Measurements from ENCODE around the gene DNALI1. TPM values are rescaled to one million over a fixed set of nuclear protein-coding genes. Genes with fewer than 3 reads are reported as not detected.
A peak's percentile ranks its signal among the peaks of the same experiment; 100 is the strongest.

DNALI1 gene
- total and polyA plus RNA-seq, 2 of the 8 experiments (the other 6 are each of a cell fraction or from before 2014, with no cell fraction given) = 8.9 to 11.3 TPM

DNA sequence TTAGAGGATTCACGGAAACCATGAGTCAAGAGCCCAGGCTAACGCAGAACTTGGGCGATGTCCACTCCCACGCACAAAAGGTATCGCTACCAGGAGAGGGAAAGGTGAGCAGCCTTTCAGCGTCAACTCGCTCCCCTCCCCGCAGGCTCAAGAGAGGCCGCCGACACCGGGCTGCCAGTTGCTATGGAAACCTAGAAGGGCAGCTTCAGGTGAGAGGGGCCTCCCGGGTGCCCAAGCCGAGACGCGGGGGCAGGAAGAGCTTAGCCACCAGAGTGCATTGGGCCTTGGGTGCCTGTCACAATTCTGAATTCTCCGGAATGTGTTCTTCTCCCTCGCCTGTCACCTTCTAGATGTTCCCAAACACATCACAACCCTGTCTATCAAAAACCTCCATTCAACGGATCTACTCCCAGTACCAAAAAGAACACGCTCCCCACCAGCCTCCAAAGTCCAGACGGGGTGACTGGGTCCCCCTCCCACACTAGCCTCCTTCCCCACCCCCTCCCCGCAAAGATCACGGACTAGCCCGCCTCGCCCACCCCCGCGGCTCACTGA lies 42.9 kb upstream of the DNALI1 start:
- Histone ChIP-seq H3K4ac (replicated peaks; ENCODE audit: insufficient read length, low read depth, low read length) (no peak overlapping the region), H2AK5ac (ENCODE audit: low read depth, low read length) (no peak overlapping the region), H3K4me2 (ENCODE audit: insufficient read depth in 1 of 2, low read depth in 2 of 2, low read length in 2 of 2) (peak overlapping the region; percentile 85 to 89), H3K27ac (ENCODE audit: low read depth, low read length) (no peak overlapping the region), H3K4me3 (ENCODE audit: extremely low read depth in 1 of 4, insufficient read depth in 2 of 4, low read depth in 3 of 4, low read length in 4 of 4) (peak overlapping the region; percentile 69 to 97 (median 78)), H2BK20ac (ENCODE audit: low read length) (no peak overlapping the region), H3K56ac (replicated peaks; ENCODE audit: insufficient read length, low read depth, low read length) (no peak overlapping the region), H2BK12ac (ENCODE audit: low read depth, low read length) (no peak overlapping the region), H4K91ac (replicated peaks; ENCODE audit: insufficient read length, low read length) (no peak overlapping the region), H3K23ac (ENCODE audit: insufficient read length) (no peak overlapping the region), H4K8ac (ENCODE audit: extremely low read depth, insufficient read depth, low read length) (no peak overlapping the region), H3K9ac (replicated peaks in 1 of 4; ENCODE audit: extremely low read depth in 1 of 4, low read depth in 3 of 4, low read length in 3 of 4) (no peak overlapping the region), H3K14ac (ENCODE audit: insufficient read length) (no peak overlapping the region), H4K5ac (ENCODE audit: insufficient read length, low read depth, low read length) (no peak overlapping the region), H4K20me1 (replicated peaks in 1 of 2; ENCODE audit: control insufficient read depth in 1 of 2, insufficient read depth in 2 of 2, low read length in 2 of 2) (peaks cover 3 to 7% of the 10 kb centered on the region in 2 experiments), H2BK5ac (ENCODE audit: low read depth, low read length) (no peak overlapping the region), H3K18ac (ENCODE audit: extremely low read depth, low read length) (no peak overlapping the region), H3K4me1 (replicated peaks in 1 of 4; ENCODE audit: control insufficient read depth in 3 of 4, insufficient read depth in 4 of 4, low read length in 3 of 4) (peaks cover 2 to 13% (median 6%) of the 10 kb centered on the region in 4 experiments; a peak in 4 of 7 replicates), H3K27me3 (replicated peaks in 1 of 4; ENCODE audit: control insufficient read depth in 3 of 4, extremely low read depth in 1 of 4, insufficient read depth in 3 of 4, low read length in 3 of 4) (no peaks in the 10 kb centered on the region), H3K79me2 (ENCODE audit: control insufficient read depth in 1 of 2, insufficient read depth in 2 of 2, low read length in 2 of 2) (peaks cover 3 to 15% of the 10 kb centered on the region in 2 experiments; a peak in 2 of 4 replicates), H2AFZ (ENCODE audit: low read length) (no peak overlapping the region), H3K79me1 (ENCODE audit: low read depth, low read length) (peaks cover 4% of the 10 kb centered on the region), H3K36me3 (ENCODE audit: control insufficient read depth in 2 of 4, insufficient read depth in 4 of 4, low read length in 3 of 4) (peaks cover 0 to 18% (median 5%) of the 10 kb centered on the region in 4 experiments; a peak in 6 of 8 replicates), H2BK15ac (ENCODE audit: low read length) (no peak overlapping the region), H2BK120ac (replicated peaks; ENCODE audit: low read depth, low read length) (no peak overlapping the region), H3K9me3 (ENCODE audit: insufficient read depth in 2 of 2, low read depth in 1 of 2, low read length in 1 of 2) (no peaks in the 10 kb centered on the region; a peak in 1 of 4 replicates), H3K23me2 (ENCODE audit: low read depth, low read length) (peaks cover 13% of the 10 kb centered on the region)
- 8% methylated on average over 18 of the region's 26 CpGs; no CpG with 5 or more reads in 1 of the 2 experiments for whole genome bisulfite sequencing, 2 experiments (ENCODE audit: extremely low coverage in 1 of 2, insufficient coverage in 1 of 2, insufficient read length in 1 of 2, insufficient replicate concordance in 2 of 2, low coverage in 1 of 2, low lambda C conversion rate in 2 of 2, missing lambda C conversion rate in 1 of 2)
- ChIA-PET POLR2A (ENCODE audit: partially characterized antibody) (interaction anchor here (0.6 to 2.3 kb wide), 12 partner anchors 11 to 227 kb away, joined by 3 to 15 read pairs (median 3); partner anchors contain the start of genes DNALI1 and ZC3H12A), CTCF (ENCODE audit: partially characterized antibody) (interaction anchor here (0.6 to 3.6 kb wide), 11 partner anchors 8 to 430 kb away, joined by 3 to 18 read pairs (median 4); partner anchors contain the start of gene DNALI1)
- FAIRE-seq = no peak
- DNase-seq (ENCODE audit: low read depth in 1 of 2, low spot score in 2 of 2) = peak in 1 of 2 experiments; percentile 61
- TF ChIP-seq TAF1 (IDR thresholded peaks at IDR 0.05; ENCODE audit: low read depth, low read length) = no peak
- TF ChIP-seq GABPA (IDR thresholded peaks at IDR 0.05; ENCODE audit: borderline replicate concordance, insufficient read depth, low read length) = no peak
- TF ChIP-seq BRCA1 (IDR thresholded peaks at IDR 0.05; ENCODE audit: low read depth, low read length) = no peak
- TF ChIP-seq SUZ12 (IDR thresholded peaks at IDR 0.05; ENCODE audit: low read length) = no peak
- peak; percentile 71 to 72; a peak in 1 of 4 replicates for TF ChIP-seq SIN3A (conservative IDR thresholded peaks at IDR 0.05 in 1 of 2, IDR thresholded peaks at IDR 0.05 in 1 of 2; ENCODE audit: low read depth in 1 of 2, low read length in 2 of 2)
- no peak for TF ChIP-seq TBP (IDR thresholded peaks at IDR 0.05; ENCODE audit: low read depth, low read length)
- TF ChIP-seq TEAD4 (IDR thresholded peaks at IDR 0.05; ENCODE audit: low read depth, low read length) = 0 out of 2 replicates have a peak, but pooled peaks have one; percentile 11
- TF ChIP-seq YY1 (IDR thresholded peaks at IDR 0.05; ENCODE audit: low read depth, low read length) = no peak
- 0 out of 4 replicates have a peak, but pooled peaks have one; percentile 26 to 57 for TF ChIP-seq HDAC2 (IDR thresholded peaks at IDR 0.05; ENCODE audit: borderline replicate concordance in 1 of 2, low read depth in 2 of 2, low read length in 2 of 2)
- TF ChIP-seq JUND (IDR thresholded peaks at IDR 0.05; ENCODE audit: low read length) = no peak
- no peak for TF ChIP-seq KDM1A (IDR thresholded peaks at IDR 0.05; ENCODE audit: borderline replicate concordance, low read length)
- TF ChIP-seq, protein P1, sequence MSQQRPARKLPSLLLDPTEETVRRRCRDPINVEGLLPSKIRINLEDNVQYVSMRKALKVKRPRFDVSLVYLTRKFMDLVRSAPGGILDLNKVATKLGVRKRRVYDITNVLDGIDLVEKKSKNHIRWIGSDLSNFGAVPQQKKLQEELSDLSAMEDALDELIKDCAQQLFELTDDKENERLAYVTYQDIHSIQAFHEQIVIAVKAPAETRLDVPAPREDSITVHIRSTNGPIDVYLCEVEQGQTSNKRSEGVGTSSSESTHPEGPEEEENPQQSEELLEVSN (IDR thresholded peaks at IDR 0.05) = no peak
